ENCODE measurements around the gene EFCAB3.
"Not testable (repeated sequence)": the region's sequence is repeated elsewhere in the genome, so short reads cannot be mapped to it uniquely, and the experiment has no call there.

DNA sequence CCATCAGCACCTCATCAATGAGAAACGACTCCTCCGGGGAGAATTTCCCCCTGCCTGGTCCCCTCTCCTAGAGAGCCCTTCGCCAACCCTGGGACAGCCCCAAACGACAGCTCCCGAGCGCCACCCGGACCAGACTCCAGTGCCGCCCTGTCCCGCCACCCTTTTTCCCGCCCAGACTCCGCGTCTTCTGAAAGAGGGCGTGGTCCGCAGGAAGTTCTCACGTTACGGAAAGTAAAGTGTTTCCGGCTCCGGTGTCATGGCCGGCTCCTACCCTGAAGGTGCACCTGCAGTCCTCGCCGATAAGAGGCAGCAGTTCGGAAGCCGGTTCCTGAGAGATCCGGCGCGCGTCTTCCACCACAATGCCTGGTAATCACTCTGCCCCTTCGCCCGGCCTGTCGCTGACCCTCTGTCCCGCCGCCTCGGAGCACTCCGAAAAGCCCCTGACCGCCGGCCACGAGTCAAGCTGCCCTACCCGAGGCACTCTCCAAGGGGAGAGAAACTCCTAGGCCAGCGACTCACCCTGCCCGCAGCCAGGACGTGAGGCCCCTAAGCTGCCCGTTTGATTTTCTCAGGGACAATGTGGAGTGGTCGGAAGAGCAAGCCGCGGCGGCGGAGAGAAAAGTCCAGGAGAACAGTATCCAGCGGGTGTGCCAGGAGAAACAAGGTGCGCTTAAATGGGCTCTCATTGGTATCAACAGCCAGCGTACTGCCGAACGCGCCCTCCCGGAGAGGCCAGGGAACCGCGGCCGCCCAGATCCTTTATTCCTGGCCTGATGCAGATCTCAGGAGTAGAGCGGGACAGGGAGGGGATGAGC lies 43.5 kb downstream of the EFCAB3 start, which contains the start of gene METTL2A:
- TF ChIP-seq, protein P1, sequence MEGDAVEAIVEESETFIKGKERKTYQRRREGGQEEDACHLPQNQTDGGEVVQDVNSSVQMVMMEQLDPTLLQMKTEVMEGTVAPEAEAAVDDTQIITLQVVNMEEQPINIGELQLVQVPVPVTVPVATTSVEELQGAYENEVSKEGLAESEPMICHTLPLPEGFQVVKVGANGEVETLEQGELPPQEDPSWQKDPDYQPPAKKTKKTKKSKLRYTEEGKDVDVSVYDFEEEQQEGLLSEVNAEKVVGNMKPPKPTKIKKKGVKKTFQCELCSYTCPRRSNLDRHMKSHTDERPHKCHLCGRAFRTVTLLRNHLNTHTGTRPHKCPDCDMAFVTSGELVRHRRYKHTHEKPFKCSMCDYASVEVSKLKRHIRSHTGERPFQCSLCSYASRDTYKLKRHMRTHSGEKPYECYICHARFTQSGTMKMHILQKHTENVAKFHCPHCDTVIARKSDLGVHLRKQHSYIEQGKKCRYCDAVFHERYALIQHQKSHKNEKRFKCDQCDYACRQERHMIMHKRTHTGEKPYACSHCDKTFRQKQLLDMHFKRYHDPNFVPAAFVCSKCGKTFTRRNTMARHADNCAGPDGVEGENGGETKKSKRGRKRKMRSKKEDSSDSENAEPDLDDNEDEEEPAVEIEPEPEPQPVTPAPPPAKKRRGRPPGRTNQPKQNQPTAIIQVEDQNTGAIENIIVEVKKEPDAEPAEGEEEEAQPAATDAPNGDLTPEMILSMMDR (IDR thresholded peaks at IDR 0.05; ENCODE audit: poor library complexity, severe bottlenecking), result peak; percentile 80
- TF ChIP-seq POLR2AphosphoS5 (IDR thresholded peaks at IDR 0.05), result peak; percentile 84
- not testable (repeated sequence) for TF ChIP-seq RAD21 (conservative IDR thresholded peaks at IDR 0.05); EZH2 (IDR thresholded peaks at IDR 0.05; ENCODE audit: borderline replicate concordance, insufficient read depth, low read length, poor library complexity, severe bottlenecking); REST (IDR thresholded peaks at IDR 0.05; ENCODE audit: borderline replicate concordance)
- TF ChIP-seq TAF1 (IDR thresholded peaks at IDR 0.05; ENCODE audit: low read depth), result peak; percentile 57
- peak; percentile 86 for TF ChIP-seq MXI1 (conservative IDR thresholded peaks at IDR 0.05; ENCODE audit: poor library complexity, severe bottlenecking)
- peak; percentile 14 for TF ChIP-seq EP300 (conservative IDR thresholded peaks at IDR 0.05; ENCODE audit: poor library complexity, severe bottlenecking)
